Measurements from ENCODE around the gene ZNF462. TPM values are rescaled to one million over a fixed set of nuclear protein-coding genes. Genes with fewer than 3 reads are reported as not detected.

Gene ZNF462
- total and polyA plus RNA-seq, 2 of the 4 experiments (the other 2 are of a cell fraction), result 6.1 to 18.8 TPM

DNA sequence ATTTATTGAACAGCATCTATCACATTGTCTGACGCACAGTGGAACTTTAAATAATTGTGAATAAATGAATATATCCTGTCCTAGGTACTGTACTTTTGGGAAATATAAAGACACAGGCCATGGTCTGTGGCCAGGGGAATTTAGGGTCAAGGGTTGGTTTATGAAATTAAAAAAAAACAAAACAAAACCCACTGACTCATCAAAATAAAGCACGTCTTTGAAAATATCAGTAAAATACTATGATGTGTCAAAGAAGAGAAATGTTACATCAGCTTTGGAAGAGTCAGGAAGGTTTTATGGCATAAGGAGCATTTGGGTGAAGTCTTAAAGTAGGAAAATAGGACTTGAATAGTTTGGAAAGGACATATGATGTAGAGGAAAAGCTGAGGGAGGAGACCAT lies 70.5 kb downstream of the ZNF462 start:
- Histone ChIP-seq H2BK5ac (ENCODE audit: low read depth, low read length, poor library complexity, severe bottlenecking) (no peak overlapping the region), H3K27me3 (ENCODE audit: control insufficient read depth, insufficient read depth, low read length) (no peaks in the 10 kb centered on the region), H3K4me1 (ENCODE audit: control insufficient read depth, insufficient read depth, low read length) (peaks cover 4% of the 10 kb centered on the region; the same call in 1 of the 2 replicates), H3K4me2 (ENCODE audit: low read depth, low read length) (no peak overlapping the region), H2BK15ac (ENCODE audit: low read depth, low read length) (no peak overlapping the region), H2AK9ac (replicated peaks; ENCODE audit: low read depth, low read length, poor library complexity) (no peak overlapping the region), H3K9me1 (ENCODE audit: insufficient read depth, low read length) (peaks cover 4% of the 10 kb centered on the region; the same call in 1 of the 2 replicates), H3K4ac (ENCODE audit: low read depth, low read length) (no peak overlapping the region), H4K20me1 (ENCODE audit: insufficient read depth, low read length) (no peaks in the 10 kb centered on the region), H4K91ac (ENCODE audit: insufficient read depth, low read depth, low read length) (no peak overlapping the region), H2BK120ac (ENCODE audit: low read depth, low read length) (no peak overlapping the region), H2BK20ac (ENCODE audit: low read depth, low read length) (no peak overlapping the region), H3K9me3 (ENCODE audit: control insufficient read depth, insufficient read depth, low read length) (no peaks in the 10 kb centered on the region), H3K56ac (ENCODE audit: extremely low read depth, insufficient read depth, low read length) (no peak overlapping the region), H2AFZ (replicated peaks; ENCODE audit: low read length, poor library complexity) (no peak overlapping the region), H3K79me1 (ENCODE audit: low read depth in 1 of 2, low read length in 2 of 2) (peaks cover under 1 to 13% of the 10 kb centered on the region in 2 experiments; a peak in 2 of 4 replicates), H4K5ac (ENCODE audit: low read depth, low read length) (no peak overlapping the region), H3K14ac (replicated peaks; ENCODE audit: low read depth, low read length) (no peak overlapping the region), H3K18ac (ENCODE audit: low read depth, low read length) (no peak overlapping the region), H4K8ac (ENCODE audit: low read depth in 2 of 2, low read length in 2 of 2) (no peak overlapping the region), H3K9ac (ENCODE audit: low read depth, low read length) (no peak overlapping the region), H2AK5ac (ENCODE audit: low read depth, low read length) (no peak overlapping the region), H3K4me3 (ENCODE audit: insufficient read depth, low read depth, low read length) (no peak overlapping the region), H3K36me3 (ENCODE audit: control insufficient read depth, insufficient read depth, low read length) (peaks cover 32% of the 10 kb centered on the region), H3K27ac (ENCODE audit: insufficient read depth, low read length) (no peak overlapping the region), H3K23ac (ENCODE audit: low read depth, low read length) (no peak overlapping the region)
- no peak for ATAC-seq (ENCODE audit: low read depth)
- ChIA-PET CTCF (interaction anchor here (0.6 kb wide), 1 partner anchor 37 kb away, joined by 3 read pairs; no protein-coding TSS in a partner anchor), POLR2A (ENCODE audit: unreplicated experiment) (no interaction called here)
- no CpG with 5 or more reads among the region's 2 CpGs for WGBS, 2 experiments (ENCODE audit: extremely low coverage in 2 of 2, insufficient read length in 1 of 2)
- dilution Hi-C loops (cut with HindIII; ENCODE audit: low sequenced_read_pairs, unreplicated experiment) (no loop called here), in situ Hi-C loops (cut with MboI; ENCODE audit: low sequenced_read_pairs) (no loop called here), intact Hi-C loops (cut with micrococcal nuclease) (no loop called here)
- TF ChIP-seq MAFK (IDR thresholded peaks at IDR 0.05; ENCODE audit: low read depth, low read length) (peak; percentile 90), FOS (IDR thresholded peaks at IDR 0.05; ENCODE audit: low read depth, low read length) (no peak)
- DNase-seq, result no peak
- BruUV-seq (replicated peaks), result no TSS peak
